ENCODE data around the gene FBXL3. TPM values are rescaled to one million over a fixed set of nuclear protein-coding genes. Genes with fewer than 3 reads are reported as not detected.

FBXL3 gene
- total and polyA plus RNA-seq, 4 donors, result 10.2 to 60.4 (median 28.1) TPM

GRCh38 chr13:76976929-76977328 is 50.0 kb downstream of the FBXL3 start (continued):
- TF ChIP-seq CTCF (IDR thresholded peaks at IDR 0.05; ENCODE audit: low read depth, low read length, missing input control) (no peak), SP1 (IDR thresholded peaks at IDR 0.05) (no peak)

DNA sequence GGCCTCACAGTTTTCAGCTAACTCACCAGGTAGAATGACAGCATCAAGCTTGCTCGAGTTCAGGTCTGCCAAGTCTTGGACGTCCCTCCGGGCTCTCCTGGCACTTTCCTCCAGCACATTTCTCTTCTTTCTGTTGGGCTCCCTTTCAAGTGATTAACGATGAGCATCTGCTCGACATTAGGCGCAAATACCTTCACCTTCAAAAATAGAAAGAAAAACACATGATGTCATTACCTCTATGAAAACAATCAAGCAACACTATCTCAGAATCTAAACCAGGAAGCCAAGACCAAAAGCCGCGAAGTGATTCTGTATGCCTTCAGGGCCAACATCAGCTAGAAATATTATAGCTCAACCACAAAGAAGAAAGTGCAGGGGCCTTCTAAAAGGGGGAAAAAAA is 50.5 kb downstream of the FBXL3 start:
- H3K36me3 ChIP-seq (ENCODE audit: control insufficient read depth in 4 of 4, insufficient read depth in 3 of 4, low read depth in 1 of 4, low read length in 3 of 4), result no peaks in the 10 kb centered on the region
- H3K9me3 ChIP-seq (ENCODE audit: control insufficient read depth in 4 of 4, low read length in 3 of 4), result no peaks in the 10 kb centered on the region
- 84% methylated on average over 8 of the region's 8 CpGs for WGBS
- H3K27me3 ChIP-seq (ENCODE audit: control insufficient read depth in 4 of 4, insufficient read depth in 4 of 4, low read length in 3 of 4), result peaks cover 0 to 6% (median 0%) of the 10 kb centered on the region in 4 donors
- H3K27ac ChIP-seq (ENCODE audit: low read depth in 1 of 2, low read length in 2 of 2), result no peak overlapping the region
- peaks cover 0 to 8% (median under 1%) of the 10 kb centered on the region in 4 donors for H3K4me1 ChIP-seq (ENCODE audit: control insufficient read depth in 4 of 4, insufficient read depth in 4 of 4, low read length in 3 of 4)
- H3K4me3 ChIP-seq (ENCODE audit: low read depth in 1 of 3, low read length in 3 of 3), result no peak overlapping the region
- TF ChIP-seq EGR1 (IDR thresholded peaks at IDR 0.05; ENCODE audit: low read depth in 2 of 2) (no peak), TAF1 (conservative IDR thresholded peaks at IDR 0.05) (no peak), RAD21 (IDR thresholded peaks at IDR 0.05) (no peak), HNF4A (conservative IDR thresholded peaks at IDR 0.05) (no peak), NR2F2 (IDR thresholded peaks at IDR 0.05) (no peak), SP1 (IDR thresholded peaks at IDR 0.05) (no peak), RXRA (IDR thresholded peaks at IDR 0.05) (no peak), YY1 (IDR thresholded peaks at IDR 0.05) (no peak), CTCF (IDR thresholded peaks at IDR 0.05; ENCODE audit: low read depth, low read length, missing input control) (no peak), REST (IDR thresholded peaks at IDR 0.05) (no peak), GABPA (IDR thresholded peaks at IDR 0.05 in 1 of 2, conservative IDR thresholded peaks at IDR 0.05 in 1 of 2) (no peak), HNF4G (IDR thresholded peaks at IDR 0.05) (no peak), ZBTB33 (IDR thresholded peaks at IDR 0.05) (no peak)
- TF ChIP-seq, protein P1, sequence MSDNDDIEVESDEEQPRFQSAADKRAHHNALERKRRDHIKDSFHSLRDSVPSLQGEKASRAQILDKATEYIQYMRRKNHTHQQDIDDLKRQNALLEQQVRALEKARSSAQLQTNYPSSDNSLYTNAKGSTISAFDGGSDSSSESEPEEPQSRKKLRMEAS (IDR thresholded peaks at IDR 0.05), result no peak
- no peak for DNase-seq (ENCODE audit: low spot score)
- H3K9ac ChIP-seq (ENCODE audit: low read depth in 1 of 2, low read length in 2 of 2), result no peak overlapping the region

Measured in liver (tissue), 9 donors.